Activated CD4-positive, alpha-beta T cell treated with anti-CD3 and anti-CD28 coated beads for 24 hours (primary cell): Measurements from ENCODE around the gene STMP1.

Experiments
- DNase-seq, 2 donors: peaks; one replicate each; pipeline ENCODE4 v3.0.0-alpha.2; 2020; ENCODE audit warnings: low read depth in 2 of 2

STMP1 gene

GRCh38 chr7:135719688-135720087 lies 57.4 kb downstream of the STMP1 start:
- DNase-seq = no peak

DNA sequence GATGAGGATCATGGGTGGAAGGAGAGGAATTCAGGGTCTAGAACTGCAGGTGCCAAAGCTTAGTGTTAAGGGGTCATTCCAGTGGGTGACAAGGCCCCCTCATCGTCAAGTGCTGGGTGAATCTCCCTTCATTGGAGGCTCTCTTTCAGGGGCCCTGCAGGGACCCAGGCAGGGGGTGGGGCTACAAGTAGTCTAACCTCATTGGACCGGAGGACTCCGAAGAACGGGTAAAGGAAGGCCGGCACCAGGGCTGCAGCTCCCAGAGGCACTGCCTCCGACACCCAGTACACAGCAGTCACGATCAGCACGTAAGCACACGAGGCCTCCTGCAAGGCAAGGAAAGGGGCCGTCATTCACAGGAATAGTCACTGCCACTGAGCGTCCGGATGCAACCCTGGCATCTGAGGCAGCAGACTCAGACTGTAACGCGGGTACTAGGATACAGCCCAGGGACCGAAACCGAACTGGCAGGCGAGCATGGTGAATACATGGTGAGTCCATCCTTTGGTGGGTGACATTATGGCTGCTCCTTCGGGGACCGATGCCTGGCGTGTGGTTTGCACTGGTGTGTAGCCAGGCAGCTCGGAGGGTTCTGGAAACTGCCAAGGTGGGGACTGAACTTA lies 59.0 kb downstream of the STMP1 start:
- no peak for DNase-seq

DNA sequence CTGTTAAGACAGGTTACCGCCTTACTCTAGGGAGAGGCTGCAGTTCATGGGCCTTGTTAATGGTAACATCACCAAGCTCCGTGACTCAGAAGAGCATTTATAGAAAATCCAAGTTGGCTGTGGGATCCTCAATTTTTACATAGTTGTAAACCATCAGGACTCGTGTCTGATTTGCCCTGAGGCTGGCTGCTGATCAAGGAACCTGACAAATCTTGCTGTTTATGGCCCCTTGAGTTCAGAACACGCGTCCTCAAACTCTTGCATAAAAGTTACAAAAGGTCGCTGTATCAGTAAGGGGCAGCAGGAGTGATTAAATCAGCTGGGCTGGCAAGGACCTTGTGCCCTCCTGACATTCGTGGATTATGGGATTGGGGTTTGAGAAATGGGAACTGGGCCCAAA lies 61.1 kb downstream of the STMP1 start:
- DNase-seq = no peak
